HG02571 (cell line): ENCODE measurements around the gene CHKB.

Source experiments
- ATAC-seq: cut with Tn5 transposase; IDR thresholded peaks from one replicate; pipeline ENCODE4 v1.9.1; 2021; ENCODE audit warnings: mild to moderate bottlenecking, moderate library complexity; ENCODE audit not compliant: unreplicated experiment

Gene CHKB

DNA sequence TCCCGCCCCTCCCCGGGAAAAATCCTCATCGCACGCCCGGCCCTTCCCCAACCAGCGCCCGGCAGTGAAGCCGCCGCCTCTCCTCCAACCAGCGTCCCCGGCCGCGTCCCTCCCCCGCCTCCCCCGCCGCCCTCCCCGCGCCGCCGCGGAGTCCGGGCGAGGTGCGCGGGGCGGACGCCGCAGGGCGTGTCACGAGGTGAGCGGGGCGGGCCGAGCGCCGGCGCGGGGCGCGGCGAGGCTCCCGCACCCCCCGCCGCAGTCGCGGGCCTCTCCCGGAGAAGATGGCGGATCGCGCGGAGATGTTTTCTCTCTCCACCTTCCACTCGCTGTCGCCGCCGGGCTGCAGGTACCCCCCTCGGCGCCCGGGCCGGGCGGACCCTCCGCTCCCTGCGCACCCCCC lies 17.9 kb upstream of the CHKB start, which contains the start of gene MAPK8IP2:
TSS of gene MAPK8IP2 (plus strand) at position 256 of the 400 bp plus-strand sequence. CDS start at position 282, 26 bp downstream.
- no peak for ATAC-seq

DNA sequence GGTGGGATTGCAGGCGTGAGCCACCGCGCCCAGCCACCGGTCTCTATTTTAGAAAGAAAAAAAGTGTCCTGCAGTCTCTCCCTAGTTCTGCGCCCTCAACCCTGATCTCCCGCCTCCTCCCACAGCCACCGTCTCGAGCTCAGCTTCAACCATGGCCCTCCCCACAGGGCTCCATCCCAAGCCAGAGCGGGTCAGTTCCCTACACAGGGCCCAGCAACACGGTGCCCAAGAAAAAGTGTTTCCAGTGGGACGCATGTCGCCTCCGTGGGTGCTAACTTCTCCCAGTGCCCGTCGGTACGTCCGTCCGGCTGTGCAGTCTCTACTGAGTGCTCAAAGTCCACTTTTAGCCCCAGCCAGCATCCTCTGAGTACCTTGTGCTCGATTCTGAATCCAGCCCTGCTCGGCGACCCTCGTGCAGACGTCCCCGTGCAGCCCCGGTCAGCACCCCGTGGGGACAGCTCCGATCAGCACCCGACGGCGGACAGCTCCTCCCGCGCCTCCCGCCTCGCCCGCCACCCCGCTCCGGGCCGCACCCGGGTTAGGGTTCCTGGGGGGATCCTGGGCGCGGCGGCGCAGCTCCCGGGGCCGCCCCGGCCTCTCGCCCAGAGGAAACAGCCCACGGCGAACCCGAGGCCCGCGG lies 17.3 kb upstream of the CHKB start:
- no peak for ATAC-seq

DNA sequence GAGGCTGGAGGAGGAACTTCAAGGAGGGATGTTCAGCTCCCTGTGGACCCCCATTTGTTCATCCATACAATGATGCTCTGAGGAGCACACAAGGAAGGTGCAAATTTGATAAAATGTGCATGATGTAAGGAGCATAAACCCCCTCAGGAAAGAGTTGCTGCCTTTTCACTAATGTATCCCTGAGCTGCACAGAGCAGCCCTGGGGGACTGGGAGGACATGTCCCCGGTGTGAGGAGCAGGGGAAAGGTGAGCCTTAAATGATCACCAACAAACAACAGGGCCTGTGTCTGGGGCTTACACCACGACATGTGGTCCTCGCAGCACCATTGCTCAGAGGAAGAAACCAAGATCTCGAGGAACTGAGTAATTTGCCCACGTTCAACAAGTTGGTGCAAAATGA lies 14.4 kb upstream of the CHKB start:
- no peak for ATAC-seq

DNA sequence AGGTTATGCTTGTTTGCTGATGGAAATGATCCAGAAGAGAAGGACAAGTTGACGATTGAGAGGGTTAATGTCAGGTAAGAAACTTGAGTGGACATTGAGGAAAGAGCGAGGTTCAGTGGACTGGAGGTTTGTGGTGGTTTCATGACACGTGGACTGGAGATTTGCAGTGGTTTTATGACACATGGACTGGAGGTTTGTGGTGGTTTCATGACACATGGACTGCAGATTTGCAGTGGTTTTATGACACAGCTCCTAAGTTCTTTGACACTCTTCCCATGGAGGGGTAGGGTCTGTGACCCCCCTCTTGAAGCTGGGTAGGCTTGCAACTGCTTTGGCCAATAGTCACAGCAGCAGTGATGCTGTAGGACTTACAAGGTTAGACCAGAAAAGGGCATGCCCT lies 12.5 kb upstream of the CHKB start:
- no peak for ATAC-seq

DNA sequence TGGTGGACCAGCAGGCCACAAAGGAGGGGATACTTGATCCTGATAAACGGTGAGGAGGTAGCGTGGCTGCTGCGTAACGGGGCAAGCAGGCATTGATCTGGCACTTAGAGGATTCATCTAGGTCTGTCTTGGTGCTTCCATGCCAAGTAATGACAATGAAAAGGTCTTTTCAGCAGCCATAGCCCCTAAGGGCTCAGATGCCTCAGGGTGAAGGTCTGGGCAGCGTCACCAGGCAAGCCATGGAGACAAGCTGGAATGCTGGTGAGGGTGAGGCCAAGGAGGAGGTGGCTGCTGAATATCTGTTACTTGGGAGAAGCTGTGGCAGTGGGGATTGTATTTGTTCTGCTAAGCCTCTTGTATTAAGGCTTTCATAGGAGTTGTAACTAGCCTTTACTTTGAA lies 4.8 kb upstream of the CHKB start:
- no peak for ATAC-seq

DNA sequence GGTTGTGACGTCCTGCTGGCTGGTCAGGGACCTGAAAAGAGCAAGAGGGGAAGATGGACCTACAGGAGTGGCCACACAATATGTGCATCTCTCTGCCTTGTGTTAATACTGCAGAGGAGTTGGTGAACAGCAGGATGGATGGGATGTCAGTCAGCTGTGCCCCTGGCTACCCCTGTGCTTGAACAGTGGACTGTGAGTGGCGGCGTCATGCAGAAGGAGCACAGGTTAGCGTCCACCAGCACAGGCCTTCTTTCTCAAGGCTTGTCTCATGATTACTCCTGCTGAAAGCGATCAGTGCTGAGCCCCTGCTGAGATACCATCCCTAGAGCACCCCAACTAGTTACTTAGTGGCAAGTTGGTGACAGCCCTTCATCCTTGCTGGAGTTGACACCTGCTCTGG lies 3.8 kb upstream of the CHKB start:
- ATAC-seq: no peak

DNA sequence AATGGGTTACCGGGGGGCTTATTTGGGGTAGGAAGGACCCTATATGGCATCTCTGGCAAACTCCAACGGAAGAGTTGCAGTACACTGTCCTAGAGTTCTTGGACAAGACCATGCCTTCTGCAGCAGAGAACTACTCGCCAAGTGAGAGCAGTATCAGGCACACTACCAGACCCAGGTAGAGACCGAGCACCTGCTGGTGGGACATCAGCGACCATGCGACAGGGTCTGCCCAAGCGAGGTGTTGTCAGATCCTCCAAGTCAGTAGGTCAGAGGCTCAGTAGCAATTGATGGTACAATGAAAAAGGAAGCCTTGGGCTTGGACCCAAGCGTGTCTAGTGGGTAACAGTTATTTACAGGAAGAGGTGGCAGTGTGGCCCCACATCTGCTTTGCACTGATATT lies 3.1 kb upstream of the CHKB start:
- no peak for ATAC-seq

DNA sequence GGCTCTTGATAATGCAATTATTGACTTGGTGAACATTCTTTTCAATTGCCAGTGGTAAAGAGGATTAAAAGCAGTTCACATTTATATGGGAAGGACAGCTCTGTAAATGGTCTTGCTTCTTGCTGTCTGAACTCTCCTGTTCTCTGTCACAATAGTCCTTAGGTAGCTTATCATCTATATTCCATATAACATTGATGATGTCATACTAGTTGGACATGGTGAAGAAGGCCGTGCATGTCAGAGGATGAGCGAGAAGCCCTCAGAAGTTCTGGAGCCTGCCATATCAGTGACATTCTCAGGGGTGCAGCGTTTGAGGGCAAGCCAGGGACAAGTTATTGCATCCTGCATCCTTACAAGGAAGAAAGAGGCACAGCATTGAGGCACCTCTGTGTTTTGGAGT lies 2.6 kb upstream of the CHKB start:
- no peak for ATAC-seq

DNA sequence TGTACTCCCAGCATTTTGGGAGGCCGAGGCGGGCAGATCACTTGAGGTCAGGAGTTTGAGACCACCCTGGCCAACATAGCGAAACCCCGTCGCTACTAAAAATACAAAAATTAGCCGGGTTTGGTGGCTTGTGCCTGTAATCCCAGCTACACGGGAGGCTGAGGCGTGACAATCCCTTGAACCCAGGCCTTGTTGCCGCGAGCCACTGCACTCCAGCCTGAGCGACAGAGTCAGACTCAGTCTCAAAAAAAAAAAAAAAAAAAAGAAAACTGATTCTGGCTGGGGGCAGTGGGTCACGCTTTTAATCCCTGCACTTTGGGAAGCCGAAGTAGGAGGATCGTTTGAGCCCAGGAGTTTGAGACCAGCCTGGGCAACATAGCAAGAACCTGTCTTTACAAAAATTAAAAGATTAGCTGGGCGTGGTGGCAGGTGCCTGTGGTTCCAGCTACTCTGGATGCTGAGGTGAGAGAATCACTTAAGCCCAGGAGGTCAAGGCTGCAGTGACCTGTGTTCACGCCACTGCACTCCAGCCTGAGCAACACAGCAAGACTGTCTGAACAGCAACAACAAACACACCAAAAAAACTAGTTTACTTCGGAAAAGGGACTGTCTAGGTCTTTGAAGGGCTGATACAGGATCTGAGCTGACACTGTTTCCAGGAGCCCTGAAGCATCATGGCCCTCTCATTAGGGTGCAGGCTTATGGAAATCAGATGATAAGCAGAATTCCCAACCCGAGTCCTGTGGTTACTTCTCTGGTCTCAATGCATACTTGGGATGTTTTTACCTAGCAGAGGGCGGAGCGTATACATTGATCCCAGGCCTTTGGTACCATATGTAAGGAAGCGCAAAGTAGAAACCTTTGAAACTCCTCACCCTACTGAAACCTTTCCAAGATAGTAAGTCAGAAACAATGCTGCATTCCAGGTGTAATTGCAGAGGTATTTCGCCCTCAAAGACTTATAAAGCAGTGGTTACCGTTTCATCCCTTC lies 1.8 kb upstream of the CHKB start:
- no peak for ATAC-seq

DNA sequence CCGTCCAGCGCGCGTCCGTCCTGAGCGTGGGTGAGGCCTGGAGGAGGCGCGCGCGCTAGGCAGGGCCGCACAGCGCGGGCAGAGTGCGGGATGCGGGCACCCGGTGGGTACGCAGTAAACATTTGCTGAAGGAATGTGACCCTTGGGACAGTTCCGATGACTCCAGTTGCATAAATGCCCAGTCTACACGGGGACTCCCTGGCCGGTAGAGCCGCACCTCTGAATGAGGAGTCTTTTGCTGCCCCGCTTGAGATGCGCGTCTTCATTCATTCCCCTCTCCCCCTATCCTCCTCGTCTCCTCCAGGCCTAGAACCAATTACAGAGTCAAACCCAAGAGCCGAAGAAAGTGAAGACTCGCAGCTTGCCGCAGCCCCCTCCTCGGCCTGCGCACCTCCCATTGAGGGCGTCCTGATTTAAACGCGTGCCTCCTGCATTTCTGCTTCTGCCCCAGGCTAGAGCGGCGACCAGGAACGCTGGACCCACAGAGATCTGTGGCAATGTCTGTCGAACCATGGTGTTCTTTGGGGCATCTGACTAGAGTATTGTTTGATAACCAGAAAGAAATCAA lies 729 bp upstream of the CHKB start:
- peak; percentile 17 for ATAC-seq

DNA sequence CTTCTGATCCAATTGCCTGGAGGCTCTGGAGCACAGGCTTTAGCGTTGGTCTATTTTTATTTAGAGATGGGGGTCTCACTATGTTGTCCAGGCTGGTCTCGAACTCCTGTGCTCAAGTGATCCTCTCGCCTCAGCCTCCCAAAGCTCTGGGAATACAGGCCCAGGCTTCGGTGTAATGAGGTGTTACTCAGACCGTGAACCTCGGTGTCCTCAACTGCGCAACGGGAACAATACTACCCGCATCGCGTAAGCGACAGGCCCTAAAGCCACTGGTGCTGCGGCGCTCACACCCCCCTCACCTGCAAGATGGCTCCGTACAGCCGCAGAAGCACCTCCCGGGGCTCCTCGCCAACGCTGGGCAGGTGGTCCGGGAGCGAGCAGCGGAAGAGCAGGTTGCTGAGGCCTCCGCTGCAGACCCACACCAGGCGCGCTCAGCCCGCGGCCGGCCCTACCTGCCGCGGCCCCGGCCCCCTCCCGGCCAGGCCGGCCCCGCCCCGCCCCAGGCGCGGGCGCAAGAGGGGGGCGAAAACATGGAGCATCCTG lies 628 bp downstream of the CHKB start:
- peak; percentile 17 for ATAC-seq

DNA sequence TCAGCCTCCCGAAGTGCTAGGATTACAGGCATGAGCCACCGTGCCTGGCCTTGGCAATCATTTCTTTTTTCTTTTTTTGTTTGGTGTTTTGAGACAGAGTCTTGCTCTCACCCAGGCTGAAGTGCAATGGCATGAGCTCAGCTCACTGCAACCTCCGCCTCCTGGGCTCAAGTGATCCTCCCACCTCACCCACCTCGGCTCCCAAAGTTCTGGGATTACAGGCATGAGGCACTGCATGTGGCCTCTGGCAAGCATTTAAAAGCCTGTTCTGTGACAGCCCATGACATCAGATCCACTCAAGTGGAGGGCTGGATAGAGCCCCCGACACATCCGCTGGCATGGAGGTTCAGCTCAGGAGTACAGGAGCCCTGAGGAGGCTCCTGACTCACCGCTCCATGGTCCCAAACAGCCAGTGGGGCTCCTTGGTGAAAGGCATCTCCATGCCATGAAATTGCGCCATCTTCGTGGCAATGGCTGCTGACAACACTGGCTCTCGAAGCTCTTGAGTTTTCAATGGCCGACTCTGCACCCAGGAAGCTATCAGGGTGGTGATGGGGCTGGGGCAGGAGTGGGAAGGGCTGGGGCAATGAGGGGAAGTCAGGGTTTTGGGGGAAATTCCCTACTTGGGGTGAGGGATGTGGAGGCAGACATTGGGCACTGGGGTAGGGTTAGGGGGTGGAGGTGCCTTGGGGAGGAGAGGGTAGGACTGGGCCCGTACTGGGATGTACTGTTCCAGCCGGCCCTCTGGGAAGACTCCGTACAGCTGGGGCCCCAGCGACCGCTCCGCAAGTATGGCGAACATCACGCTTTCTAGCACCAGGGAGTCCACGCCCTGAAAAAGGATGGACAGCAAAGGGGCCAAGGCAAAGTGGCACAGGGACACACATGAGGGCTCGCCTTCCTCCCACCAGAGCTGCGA lies 1.4 kb downstream of the CHKB start:
- no peak for ATAC-seq

DNA sequence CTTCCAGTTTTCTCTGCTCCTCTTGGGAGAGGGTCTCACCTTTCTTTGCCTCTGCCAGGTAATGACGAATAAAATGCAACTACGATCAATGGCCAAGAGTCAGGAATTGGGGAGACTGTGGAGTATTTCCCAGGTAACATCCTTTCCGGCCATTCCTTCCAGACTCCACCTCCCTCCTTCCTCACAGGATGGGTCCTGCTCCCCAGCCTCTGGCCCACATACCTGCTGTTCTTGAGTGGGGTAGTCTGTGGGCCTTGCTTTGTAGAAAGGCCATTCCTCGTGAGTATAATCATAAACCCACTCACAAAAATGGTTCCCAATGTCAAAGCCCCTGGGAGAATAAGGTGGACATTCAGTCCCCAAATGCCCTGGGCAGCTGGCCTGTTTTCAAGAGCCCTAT lies 2.9 kb downstream of the CHKB start:
- no peak for ATAC-seq

DNA sequence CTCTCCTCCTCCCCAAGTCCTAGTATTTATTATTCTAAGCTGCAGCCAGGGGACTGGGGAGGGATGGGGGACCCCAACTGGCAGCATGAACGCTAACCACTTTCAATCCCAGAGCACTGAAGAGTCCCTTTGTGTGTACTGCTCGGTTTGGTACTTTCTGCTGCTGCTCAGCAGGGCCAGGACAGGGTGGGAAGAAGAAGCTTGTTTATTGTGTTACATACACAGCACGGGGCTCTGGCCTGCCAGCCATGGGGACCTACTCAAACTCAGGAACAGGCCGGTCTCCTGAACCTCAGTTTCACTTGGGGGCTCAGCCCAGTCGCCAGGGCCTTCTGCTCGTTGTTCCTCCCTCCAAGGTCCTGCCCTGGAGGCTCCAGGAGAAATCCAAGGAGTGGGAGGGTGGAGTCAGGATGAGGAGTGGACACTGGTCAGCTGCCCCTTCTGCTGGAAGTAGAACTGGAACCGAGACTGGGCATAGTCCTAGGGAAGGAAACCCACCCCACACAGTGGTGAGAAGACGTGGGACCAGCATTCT lies 3.8 kb downstream of the CHKB start:
- ATAC-seq: no peak

DNA sequence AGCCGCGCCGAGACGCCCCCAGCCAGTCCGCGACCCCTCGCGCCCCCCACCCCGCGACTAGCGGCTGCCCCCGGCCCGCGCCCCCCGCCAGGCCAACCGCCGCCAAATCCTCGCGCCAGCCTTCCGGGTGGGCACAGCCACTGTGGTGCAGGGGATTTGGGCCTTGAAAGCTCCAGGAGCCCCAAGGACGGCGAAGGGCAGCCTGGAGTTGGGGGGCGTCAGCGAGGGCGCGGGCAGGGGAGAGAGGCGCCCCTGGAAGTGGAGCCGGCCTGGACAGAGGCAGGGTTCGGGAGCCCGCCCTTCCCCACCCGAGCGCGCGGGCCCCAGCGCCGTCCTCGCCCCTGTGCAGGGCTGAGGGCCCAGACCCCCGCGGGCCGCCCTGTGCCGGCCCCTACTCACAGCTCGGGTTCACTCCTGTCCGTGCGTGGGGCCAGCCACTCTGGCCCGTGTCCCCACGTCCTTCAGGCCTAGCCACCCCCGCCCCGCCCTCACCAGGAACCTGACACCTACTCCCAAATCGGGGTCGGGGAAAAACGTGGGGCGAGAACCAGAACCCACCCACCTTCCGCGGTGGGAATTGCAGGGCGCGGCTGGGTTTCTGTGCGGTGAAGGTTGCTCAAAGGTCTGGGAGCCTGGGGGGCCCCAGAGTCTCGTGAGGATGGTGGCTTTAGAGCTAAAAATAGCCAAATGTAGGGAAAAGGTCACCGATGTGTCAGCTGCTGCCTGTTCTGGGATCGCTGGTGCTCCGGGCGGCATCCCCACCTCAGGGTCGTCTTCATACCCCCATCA lies 4.5 kb downstream of the CHKB start, which contains the start of gene CPT1B:
TSS of gene CPT1B (minus strand) at position 441 of the 789 bp plus-strand sequence. CDS start 512 bp downstream, outside the sequence.
- ATAC-seq: no peak

DNA sequence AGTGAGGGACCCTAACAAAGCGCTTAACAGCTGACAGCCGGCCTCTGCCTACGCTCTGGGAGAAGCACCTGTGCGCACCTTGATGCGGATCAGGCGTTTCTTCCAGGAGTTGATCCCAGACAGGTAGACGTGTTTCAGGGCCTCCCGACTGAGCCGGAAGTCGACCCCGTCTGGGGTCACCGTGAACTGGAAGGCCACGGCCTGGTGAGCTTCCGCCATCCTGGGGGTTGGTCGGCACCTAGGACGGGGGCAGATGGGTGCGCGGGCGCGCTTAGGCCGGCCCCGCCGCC lies 5.0 kb downstream of the CHKB start:
- ATAC-seq: no peak

DNA sequence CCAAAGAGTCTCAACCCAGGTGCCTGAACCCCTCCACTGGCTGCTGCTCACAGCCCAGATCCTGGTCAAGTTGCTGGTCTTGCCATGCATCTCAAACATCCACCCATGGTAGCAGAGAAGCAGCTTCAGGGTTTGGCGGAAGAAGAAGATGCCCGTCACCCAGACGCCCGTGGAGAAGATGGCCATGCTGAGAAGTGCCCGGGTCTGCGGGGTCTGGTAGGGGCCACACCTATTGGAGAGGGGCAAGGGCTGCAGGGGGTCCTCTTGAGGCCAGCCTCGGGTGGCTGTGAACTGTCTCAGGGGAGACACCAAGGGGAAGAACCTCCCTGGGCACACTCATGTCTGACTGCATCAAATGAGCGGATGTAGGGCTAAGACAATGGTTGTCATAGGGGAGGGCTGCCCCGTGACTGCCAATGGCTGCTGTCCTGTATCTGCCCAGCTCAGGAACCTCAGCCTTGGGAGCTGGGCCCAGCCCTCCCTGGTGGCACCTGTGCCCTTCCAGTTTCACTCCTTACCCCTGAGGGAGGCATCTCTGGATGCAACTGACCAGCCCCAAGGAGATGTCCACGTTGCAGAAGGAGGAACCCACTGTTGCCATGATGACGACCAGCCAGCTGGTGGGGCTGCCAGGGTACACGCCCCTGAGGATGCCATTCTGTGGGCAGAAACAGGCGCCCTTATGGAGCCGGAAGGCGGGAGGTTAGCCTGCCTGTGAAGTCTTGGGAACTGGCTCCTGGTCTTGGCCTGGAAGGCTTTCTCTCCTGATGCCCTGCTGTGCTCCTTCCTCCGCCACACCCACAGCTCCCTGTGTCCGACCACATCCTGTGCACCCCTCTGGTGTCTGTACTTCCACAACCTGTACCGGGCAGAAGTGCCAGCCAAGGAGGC lies 5.6 kb downstream of the CHKB start:
- no peak for ATAC-seq

DNA sequence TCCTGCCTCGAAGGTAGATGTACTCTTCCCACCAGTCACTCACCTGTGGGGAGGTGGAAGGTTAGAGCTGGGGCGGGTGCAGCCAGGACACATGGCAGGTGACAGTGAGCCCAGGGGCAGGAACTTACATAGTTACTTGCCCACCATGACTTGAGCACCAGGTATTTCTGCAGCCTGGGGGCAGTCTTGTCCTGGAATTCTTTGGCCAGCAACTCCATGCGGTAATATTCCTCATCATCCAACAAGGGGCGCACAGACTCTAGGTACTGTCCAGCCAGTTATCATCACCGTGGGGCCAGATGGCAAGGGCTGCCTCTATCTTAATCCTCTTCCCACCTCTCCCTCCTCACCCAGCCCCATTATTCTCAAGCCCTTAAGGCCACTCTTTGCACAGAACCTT lies 6.6 kb downstream of the CHKB start:
- ATAC-seq: no peak
